Measurements from ENCODE around the gene NOL6. TPM values are rescaled to one million over a fixed set of nuclear protein-coding genes. Genes with fewer than 3 reads are reported as not detected.
A peak's percentile ranks its signal among the peaks of the same experiment; 100 is the strongest.
"Not testable (repeated sequence)": the region's sequence is repeated elsewhere in the genome, so short reads cannot be mapped to it uniquely, and the experiment has no call there.

NOL6 gene
- total RNA-seq, 4 donors from 2014 or later: 40.4 to 50.4 (median 44.1) TPM

GRCh38 chr9:33510262-33511183, 36.8 kb upstream of the NOL6 start:
- Histone ChIP-seq H3K36me3 (no peaks in the 10 kb centered on the region), H3K9me3 (no peaks in the 10 kb centered on the region), H3K27me3 (no peaks in the 10 kb centered on the region), H3K4me1 (peaks cover 7% of the 10 kb centered on the region), H3K27ac (peak overlapping the region; percentile 85), H3K4me3 (peak overlapping the region; percentile 66)
- DNase-seq (ENCODE audit: low spot score in 2 of 2): peak; percentile 67 to 82
- 6% methylated on average over 32 of the region's 32 CpGs for WGBS
- TF ChIP-seq EP300 (IDR thresholded peaks at IDR 0.05) (no peak), CTCF (IDR thresholded peaks at IDR 0.05) (no peak), POLR2A (IDR thresholded peaks at IDR 0.05) (no peak), POLR2AphosphoS5 (IDR thresholded peaks at IDR 0.05) (no peak)

- H3K27ac ChIP-seq: no peak overlapping the region
- H3K4me3 ChIP-seq: no peak overlapping the region
- no peaks in the 10 kb centered on the region for H3K36me3 ChIP-seq
- H3K4me1 ChIP-seq: peaks cover 7% of the 10 kb centered on the region
- 88% methylated on average over 7 of the region's 7 CpGs for WGBS
- DNase-seq (ENCODE audit: low spot score in 2 of 2): no peak
- H3K9me3 ChIP-seq: no peaks in the 10 kb centered on the region
- no peaks in the 10 kb centered on the region for H3K27me3 ChIP-seq
- TF ChIP-seq EP300 (IDR thresholded peaks at IDR 0.05): no peak
- TF ChIP-seq POLR2A (IDR thresholded peaks at IDR 0.05): no peak
- TF ChIP-seq CTCF (IDR thresholded peaks at IDR 0.05): no peak
- no peak for TF ChIP-seq POLR2AphosphoS5 (IDR thresholded peaks at IDR 0.05)
Observed at GRCh38 chr9:33506626-33507370, 33.1 kb upstream of the NOL6 start.

GRCh38 chr9:33498387-33498786, 24.7 kb upstream of the NOL6 start:
- Histone ChIP-seq H3K36me3 (no peaks in the 10 kb centered on the region), H3K9me3 (no peaks in the 10 kb centered on the region), H3K4me3 (no peak overlapping the region), H3K27me3 (no peaks in the 10 kb centered on the region), H3K27ac (no peak overlapping the region), H3K4me1 (no peaks in the 10 kb centered on the region)
- WGBS: 64% methylated on average over 1 of the region's 1 CpG
- no peak for DNase-seq (ENCODE audit: low spot score in 2 of 2)
- no peak for TF ChIP-seq CTCF (IDR thresholded peaks at IDR 0.05)

- not testable (repeated sequence) for H3K4me1 ChIP-seq; H3K27me3 ChIP-seq; DNase-seq (ENCODE audit: low spot score in 2 of 2); H3K36me3 ChIP-seq; H3K4me3 ChIP-seq; H3K9me3 ChIP-seq; H3K27ac ChIP-seq
- 55% methylated on average over 2 of the region's 2 CpGs for WGBS
Observed at GRCh38 chr9:33493819-33494218, 20.1 kb upstream of the NOL6 start.

- Histone ChIP-seq H3K4me1 (no peaks in the 10 kb centered on the region), H3K9me3 (no peaks in the 10 kb centered on the region), H3K27ac (no peak overlapping the region), H3K36me3 (no peaks in the 10 kb centered on the region), H3K27me3 (no peaks in the 10 kb centered on the region), H3K4me3 (no peak overlapping the region)
- no peak for TF ChIP-seq EP300 (IDR thresholded peaks at IDR 0.05)
- no peak for TF ChIP-seq CTCF (IDR thresholded peaks at IDR 0.05)
- TF ChIP-seq POLR2AphosphoS5 (IDR thresholded peaks at IDR 0.05): no peak
- no peak for TF ChIP-seq POLR2A (IDR thresholded peaks at IDR 0.05)
- WGBS: 74% methylated on average over 2 of the region's 2 CpGs
- no peak for DNase-seq (ENCODE audit: low spot score in 2 of 2)
Observed at GRCh38 chr9:33489066-33489465, 15.3 kb upstream of the NOL6 start.

- not testable (repeated sequence) for H3K9me3 ChIP-seq; H3K4me3 ChIP-seq; H3K36me3 ChIP-seq; H3K27ac ChIP-seq; DNase-seq (ENCODE audit: low spot score in 2 of 2); H3K4me1 ChIP-seq; H3K27me3 ChIP-seq
Observed at GRCh38 chr9:33485312-33485711, 11.6 kb upstream of the NOL6 start.
